Panc1 (cell line): ENCODE measurements around the gene ATP6V1B1.

Source experiments
- CTCF ChIP-seq: fragments of 450-650 bp; IDR thresholded peaks from 2 replicates; pipeline ENCODE4 v1.5.1; 2017; ENCODE audit warnings: mild to moderate bottlenecking
- REST ChIP-seq, 2 experiments: IDR thresholded peaks; 2 replicates each; pipeline ENCODE4 v1.6.1; 2011 to 2012; ENCODE audit warnings: low read depth in 2 of 2, control low read depth in 1 of 2, low read length in 1 of 2, mild to moderate bottlenecking in 1 of 2, moderate library complexity in 1 of 2; ENCODE audit not compliant: insufficient read depth in 1 of 2

DNA sequence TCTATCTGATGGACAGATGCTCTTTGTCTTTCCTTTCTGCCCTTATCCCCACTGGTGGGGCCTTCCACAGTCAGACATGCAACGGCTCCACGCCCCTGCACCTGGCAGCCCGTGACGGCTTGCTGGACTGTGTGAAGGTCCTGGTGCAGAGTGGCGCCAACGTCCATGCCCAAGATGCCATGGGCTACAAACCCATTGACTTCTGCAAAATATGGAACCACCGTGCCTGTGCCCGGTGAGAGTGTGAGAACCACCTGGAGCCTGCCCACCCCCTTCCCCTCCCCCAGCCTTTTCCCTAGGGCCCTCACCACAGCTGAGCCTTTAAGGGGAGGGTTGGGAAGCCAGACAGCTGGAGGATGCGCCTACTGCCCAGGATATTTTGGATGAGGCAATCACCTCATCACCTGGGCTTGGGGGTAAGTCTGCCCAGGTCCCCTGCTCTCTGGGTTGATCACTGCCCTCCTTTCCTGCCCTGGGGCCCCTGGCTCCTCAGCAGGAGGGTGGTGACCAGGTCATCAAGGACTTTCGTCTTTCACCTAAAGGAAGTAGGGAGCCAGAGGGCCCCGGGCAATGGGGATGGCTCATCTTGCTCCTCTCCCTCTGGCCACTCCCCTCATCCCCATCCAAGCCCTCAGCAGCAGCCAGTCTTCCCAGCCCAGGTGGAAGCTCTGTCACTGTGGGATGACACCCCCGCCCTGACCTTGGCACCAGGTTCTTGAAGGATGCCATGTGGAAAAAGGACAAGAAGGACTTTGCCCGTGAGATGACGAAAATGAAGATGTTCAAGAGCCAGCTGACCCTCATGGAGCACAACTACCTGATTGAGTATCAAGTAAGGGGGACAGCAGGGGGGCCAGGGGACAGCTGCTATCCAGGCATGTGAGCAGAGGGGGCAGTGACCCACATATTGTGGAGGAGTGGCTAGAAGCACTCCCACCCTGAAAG is 46.4 kb downstream of the ATP6V1B1 start:
- TF ChIP-seq CTCF, result no peak
- TF ChIP-seq REST (IDR thresholded peaks at IDR 0.05; ENCODE audit: insufficient read depth in 1 of 2, low read depth in 2 of 2, low read length in 1 of 2), result no peak
